Epidermal melanocyte (primary cell): ENCODE data around the gene RRP1B.
"Not testable (repeated sequence)": the region's sequence is repeated elsewhere in the genome, so short reads cannot be mapped to it uniquely, and the experiment has no call there.

ENCODE experiments used
- DNase-seq: peaks from one replicate; pipeline ENCODE4 v3.0.0; 2011; ENCODE audit warnings: low spot score; ENCODE audit not compliant: insufficient read length

RRP1B gene

GRCh38 chr21:43640400-43640799, 19.0 kb upstream of the RRP1B start:
- no peak for DNase-seq

DNA sequence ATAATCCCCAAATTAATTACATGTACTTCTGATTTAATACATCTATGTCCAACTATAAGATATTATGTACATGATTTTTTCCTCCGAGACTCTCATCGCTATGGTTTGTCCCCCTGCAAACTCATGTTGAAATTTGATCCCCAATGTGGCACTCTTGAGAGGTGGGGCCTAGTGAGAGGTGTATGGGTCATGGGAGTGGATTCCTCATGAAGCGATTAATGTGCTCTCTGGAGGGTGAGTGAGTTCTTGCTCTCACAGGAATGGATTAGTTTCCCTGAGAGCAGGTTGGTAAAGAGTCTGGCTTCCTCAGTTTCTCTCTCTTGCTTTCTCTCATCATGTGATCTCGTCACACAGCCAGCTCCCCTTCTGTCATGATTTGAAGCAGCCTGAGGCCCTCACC, 16.2 kb upstream of the RRP1B start:
- no peak for DNase-seq

- DNase-seq: no peak
Observed at GRCh38 chr21:43644071-43644470, 15.3 kb upstream of the RRP1B start.

DNA sequence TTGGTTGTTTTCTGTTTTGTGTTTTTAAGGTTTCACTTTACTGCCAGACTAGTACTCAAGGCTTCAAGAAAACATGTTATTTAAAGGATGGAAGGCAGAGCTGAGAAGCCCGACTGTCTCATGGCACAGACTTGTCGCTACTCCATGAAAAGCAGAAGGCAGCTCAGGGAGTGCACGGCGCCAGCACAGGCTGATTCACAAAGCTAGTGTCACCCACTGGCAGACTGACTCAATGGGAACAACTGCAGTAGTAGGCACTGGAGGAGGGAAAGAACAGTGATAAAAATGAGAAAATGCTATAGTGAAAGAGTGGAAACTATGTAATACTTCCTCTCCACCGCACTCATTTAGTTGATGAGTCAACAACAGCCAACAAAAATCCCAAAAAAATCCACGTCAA, 14.8 kb upstream of the RRP1B start:
- DNase-seq: no peak

- peak; percentile 59 for DNase-seq
Observed at GRCh38 chr21:43645136-43645891, 14.0 kb upstream of the RRP1B start.

DNA sequence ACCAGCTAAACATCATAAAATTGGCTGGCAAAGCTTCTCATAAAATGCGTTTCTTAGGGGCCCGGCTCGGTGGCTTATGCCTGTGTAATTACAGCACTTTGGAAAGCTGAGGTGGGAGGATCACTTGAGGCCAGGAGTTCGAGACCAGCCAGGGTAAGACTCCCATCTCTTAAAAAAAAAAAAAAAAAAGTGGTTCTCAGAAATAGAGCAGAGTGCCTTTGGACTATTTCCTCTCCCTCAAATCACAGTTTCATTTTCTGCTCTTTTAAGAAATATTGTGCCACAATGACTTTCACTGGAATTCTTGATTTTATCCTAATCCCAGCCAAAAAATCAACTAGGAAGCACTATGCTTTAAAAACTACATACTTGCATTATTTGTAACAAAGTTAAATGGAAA, 13.4 kb upstream of the RRP1B start:
- DNase-seq: no peak

DNA sequence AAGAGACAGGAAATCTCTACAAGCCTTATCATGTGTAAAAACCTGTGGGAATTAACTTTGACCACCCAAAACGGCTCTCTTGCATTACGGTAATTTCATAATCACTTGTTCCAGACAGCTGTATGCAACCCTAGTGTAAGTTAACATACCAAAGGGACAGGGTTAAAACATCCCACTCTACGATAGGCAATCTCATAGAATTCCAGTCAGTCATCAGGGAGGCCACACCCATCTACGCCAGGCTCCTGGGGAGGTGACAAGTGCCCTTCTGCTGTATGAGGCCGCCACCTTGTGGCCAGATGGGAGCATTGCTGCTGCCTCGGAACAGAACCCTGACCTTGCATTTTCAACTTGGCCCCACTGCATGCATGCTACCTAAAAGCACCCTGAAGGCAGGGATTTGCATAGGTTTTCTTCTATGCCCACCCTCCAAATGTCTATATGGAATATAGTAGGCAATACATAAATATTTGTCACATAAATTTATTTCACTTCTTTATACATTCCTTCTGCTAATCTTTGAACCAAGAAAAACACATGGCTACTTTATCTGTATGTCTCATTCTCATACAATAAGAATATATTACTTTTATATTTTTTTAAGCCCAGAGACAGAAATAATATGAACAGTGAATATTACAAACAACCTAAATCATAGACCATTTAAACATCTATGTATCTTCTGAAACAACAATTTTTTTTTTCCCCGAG, 12.7 kb upstream of the RRP1B start:
- peak; percentile 82 for DNase-seq

DNA sequence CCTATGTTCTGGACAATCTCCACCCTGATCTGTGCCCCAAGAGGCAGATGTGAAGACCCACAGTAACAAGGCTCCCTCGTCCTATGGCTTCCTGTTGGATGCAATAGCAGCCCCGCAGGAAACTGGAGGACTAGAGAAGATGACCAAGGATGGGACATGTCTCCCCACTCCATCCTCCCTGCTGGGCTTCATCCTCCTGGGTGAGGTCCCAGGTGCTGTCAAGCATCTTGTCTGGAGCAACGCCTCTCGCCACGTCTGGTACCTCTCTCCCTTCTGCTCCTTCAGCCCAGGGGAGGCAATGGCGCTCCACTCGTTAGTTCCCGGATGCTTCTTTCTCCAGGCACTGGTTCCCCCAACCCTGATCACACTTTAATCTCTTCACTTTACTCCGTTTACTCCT, 11.2 kb upstream of the RRP1B start:
- DNase-seq: no peak

GRCh38 chr21:43651926-43652325, 7.4 kb upstream of the RRP1B start:
- DNase-seq: not testable (repeated sequence)

DNA sequence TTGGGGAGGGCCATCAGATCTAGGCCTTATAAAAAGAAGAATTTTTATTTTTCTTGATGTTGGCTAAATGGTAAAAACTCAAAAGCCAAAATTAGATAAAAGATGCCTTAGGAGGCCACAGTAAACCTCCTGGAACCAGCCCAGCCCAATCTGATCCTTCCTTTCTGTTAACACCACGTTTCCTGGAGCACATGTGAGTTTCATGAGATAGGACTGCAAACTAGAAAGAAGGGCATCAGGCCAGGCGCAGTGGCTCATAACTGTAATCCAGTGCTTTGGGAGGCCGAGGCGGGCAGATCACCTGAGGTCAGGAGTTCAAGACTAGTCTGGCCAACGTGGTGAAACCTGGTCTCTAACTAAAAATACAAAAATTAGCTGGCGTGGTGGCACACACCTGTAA, 6.7 kb upstream of the RRP1B start:
- DNase-seq: no peak

DNA sequence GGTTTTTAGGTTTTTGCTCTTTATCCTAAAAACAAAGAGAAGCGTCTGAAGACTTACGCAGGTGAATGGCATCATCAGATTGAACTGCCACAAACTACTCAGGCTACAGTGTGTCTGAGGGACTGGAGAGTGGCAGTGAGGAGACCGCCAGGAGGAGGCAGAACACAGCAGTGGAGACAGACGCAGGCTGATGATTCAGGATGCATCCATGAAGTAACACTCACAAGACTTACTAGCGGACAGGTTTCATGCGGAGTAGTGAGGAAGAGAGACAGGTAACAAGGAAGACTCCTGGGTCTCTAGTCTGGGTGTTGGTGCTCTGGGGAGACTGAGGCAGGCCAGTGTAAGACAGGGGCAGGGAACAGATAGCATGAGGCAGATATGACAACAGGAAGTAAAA, 5.7 kb upstream of the RRP1B start:
- DNase-seq: no peak

DNA sequence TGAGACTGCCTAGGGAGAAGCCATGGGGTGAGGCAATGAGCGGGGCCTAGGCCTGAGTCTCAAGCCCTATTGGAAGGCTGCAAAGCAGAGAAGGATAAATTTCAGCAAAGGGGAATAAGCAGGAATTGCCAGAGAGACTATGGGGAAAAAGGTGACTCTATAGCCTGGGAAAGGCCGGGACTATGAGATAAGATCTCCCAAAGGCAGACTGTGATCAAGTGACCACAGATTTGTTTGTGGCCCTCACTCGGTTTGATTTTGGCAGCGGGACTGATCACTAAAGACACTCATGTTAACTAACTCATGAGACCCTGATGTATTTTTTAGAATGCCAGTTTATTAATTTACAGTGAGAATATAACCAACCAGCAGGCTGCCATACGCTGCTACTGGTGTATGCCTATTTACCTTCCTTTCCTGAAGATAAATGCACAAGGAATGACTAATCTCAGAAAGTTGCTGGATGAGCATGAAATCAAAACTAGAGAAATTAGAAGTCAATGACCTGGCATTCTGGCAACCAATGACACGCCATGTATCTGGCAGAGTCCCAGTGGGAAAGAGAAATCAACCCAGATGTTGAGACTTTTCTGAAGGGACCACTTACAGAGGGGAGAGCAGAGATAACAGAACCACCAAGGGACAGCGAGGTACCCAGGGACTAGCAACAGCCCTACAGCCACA, 4.4 kb upstream of the RRP1B start:
- no peak for DNase-seq

GRCh38 chr21:43657355-43658087, 1.8 kb upstream of the RRP1B start:
- no peak for DNase-seq

DNA sequence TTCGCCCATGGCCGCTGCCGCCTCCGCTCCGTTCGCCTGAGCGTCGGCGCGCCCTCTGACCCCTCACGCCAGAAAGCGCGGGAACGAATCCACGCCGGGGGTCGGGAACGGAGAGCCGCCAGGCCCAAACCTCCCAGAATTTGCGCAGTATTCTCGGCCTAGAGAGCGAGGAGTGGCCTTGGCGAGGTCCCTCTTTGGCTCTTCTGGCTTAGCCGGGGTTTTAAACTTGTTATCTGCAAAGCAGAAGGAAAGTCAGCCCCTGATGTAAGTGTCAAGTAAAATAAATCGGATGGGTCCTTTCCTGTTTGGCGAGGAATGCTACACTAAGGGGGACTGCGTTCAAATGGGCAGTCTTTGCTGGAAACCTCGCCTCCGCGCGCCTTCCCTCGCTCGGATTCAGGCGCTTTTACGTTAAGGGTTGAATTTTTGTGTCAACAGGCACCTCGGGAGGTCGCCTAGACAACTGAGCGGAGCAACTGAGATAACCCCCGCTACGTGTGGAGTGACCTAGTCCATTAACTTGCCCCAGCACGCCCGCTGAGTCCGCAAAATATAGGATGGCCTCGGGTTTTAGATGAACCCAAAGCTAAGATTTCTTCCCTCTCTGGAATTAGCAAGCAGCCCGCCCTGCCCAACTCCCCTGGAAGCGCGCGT, 1.1 kb upstream of the RRP1B start:
- no peak for DNase-seq

DNA sequence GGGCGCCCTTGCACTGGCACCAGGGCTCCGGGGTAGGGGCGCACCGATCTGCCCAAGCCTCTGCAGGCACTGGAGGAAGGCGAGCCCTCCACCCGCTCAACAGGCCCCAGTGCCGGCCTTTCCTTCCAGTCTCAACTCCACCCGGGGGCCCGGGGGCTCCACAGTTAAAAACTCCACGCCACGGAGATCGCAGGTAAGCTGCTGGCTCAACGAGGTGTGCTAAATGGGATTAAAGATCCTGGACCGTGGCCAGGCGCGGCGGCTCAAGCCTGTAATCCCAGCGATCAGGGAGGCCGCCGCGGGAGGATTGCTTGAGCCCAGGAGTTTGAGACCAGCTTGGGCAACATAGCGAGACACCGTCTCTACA, 608 bp upstream of the RRP1B start:
- DNase-seq: no peak

- DNase-seq: no peak
Observed at GRCh38 chr21:43662286-43662685, 2.9 kb downstream of the RRP1B start.

GRCh38 chr21:43663033-43663432, 3.7 kb downstream of the RRP1B start:
- DNase-seq: no peak

DNA sequence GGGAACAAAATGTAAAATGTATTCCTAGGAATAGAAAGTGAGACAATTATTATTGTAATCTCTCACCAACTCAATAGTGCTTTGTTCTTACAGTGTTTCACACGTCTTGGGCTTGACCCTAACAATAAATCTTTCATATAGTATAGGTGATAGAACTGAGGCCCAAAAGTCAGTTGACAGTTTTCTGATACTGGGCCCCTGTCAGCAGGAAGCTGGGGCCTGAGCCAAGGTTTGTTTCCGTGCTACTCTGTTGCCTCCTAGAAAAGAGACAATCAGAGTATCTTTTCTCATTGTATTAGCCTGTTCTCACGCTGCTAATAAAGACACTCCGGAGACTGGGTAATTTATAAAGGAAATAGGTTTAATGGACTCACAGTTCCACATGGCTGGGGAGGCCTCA, 5.0 kb downstream of the RRP1B start:
- DNase-seq: no peak

GRCh38 chr21:43665879-43666278, 6.5 kb downstream of the RRP1B start:
- DNase-seq: no peak

- no peak for DNase-seq
Observed at GRCh38 chr21:43667191-43667904, 8.0 kb downstream of the RRP1B start.
